Measurements from ENCODE around the gene CADPS.

DNA sequence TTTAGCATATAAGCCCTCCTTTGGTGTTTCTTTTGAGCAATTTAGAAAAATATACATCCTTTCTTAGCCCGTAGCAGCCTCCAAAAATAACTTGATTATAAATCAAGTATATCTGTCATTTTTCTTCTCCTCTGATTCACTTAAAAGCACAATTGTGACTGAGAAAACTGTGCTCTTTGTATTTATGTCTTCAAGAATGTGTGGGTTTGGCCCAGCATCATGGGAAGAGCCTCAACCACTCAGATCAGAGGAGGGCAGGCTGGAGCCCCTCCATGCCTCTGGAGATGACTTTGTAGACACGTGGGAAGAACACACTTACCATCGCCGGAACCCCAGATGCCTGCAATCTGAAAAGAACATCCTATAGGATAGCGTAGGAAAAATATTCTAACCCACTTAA, 378.1 kb downstream of the CADPS start:
- no peak for TF ChIP-seq POLR2AphosphoS5 (IDR thresholded peaks at IDR 0.05; ENCODE audit: low read depth)
- TF ChIP-seq, protein P1, sequence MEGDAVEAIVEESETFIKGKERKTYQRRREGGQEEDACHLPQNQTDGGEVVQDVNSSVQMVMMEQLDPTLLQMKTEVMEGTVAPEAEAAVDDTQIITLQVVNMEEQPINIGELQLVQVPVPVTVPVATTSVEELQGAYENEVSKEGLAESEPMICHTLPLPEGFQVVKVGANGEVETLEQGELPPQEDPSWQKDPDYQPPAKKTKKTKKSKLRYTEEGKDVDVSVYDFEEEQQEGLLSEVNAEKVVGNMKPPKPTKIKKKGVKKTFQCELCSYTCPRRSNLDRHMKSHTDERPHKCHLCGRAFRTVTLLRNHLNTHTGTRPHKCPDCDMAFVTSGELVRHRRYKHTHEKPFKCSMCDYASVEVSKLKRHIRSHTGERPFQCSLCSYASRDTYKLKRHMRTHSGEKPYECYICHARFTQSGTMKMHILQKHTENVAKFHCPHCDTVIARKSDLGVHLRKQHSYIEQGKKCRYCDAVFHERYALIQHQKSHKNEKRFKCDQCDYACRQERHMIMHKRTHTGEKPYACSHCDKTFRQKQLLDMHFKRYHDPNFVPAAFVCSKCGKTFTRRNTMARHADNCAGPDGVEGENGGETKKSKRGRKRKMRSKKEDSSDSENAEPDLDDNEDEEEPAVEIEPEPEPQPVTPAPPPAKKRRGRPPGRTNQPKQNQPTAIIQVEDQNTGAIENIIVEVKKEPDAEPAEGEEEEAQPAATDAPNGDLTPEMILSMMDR (IDR thresholded peaks at IDR 0.05; ENCODE audit: insufficient read depth, low read length): no peak
